H1 (cell line): Measurements from ENCODE around the gene WDFY4. TPM values are rescaled to one million over a fixed set of nuclear protein-coding genes. Genes with fewer than 3 reads are reported as not detected.
"Not testable (repeated sequence)": the region's sequence is repeated elsewhere in the genome, so short reads cannot be mapped to it uniquely, and the experiment has no call there.

Experiments
- CTCF ChIA-PET: fragments of 300-600 bp; sonication (Branson Sonifier 250); formaldehyde crosslinking; loops from one replicate; lab custom pipeline; 2021; ENCODE audit not compliant: partially characterized antibody; lab: Charles Lee
- POLR2A ChIA-PET: fragments of 300-600 bp; sonication (Branson Sonifier 250); formaldehyde crosslinking; loops from one replicate; lab custom pipeline; 2021; ENCODE audit warnings: inconsistent platforms; ENCODE audit not compliant: partially characterized antibody; lab: Charles Lee
- DNase-seq, 2 experiments: peaks; one replicate each; pipeline versions ENCODE4 v3.0.0 to v3.0.0-alpha.2; 2010 to 2022; ENCODE audit warnings: low spot score in 2 of 2, low read depth in 1 of 2, mixed read lengths in 1 of 2
- FAIRE-seq: peaks from 2 replicates; lab custom pipeline; 2011; peaks lifted over from hg19 to GRCh38; lab: Jason Lieb, UNC
- H2AFZ ChIP-seq: 2 replicates; pipeline ENCODE4 v1.8.1; 2012; ENCODE audit warnings: low read length, inconsistent platforms
- H2AK5ac ChIP-seq: 2 replicates; pipeline ENCODE4 v1.6.1; 2013; ENCODE audit warnings: low read depth, low read length
- H2BK120ac ChIP-seq: replicated peaks from 2 replicates; pipeline ENCODE3; 2013; ENCODE audit warnings: low read depth, low read length, inconsistent platforms
- H2BK12ac ChIP-seq: 2 replicates; pipeline ENCODE4 v1.6.1; 2013; ENCODE audit warnings: low read depth, low read length
- H2BK15ac ChIP-seq: 2 replicates; pipeline ENCODE4 v1.6.1; 2013; ENCODE audit warnings: low read length
- H2BK20ac ChIP-seq: 2 replicates; pipeline ENCODE4 v1.6.1; 2013; ENCODE audit warnings: low read length
- H2BK5ac ChIP-seq: 2 replicates; pipeline ENCODE4 v1.6.1; 2013; ENCODE audit warnings: low read depth, low read length
- H3K14ac ChIP-seq: 2 replicates; pipeline ENCODE4 v1.6.1; 2013; ENCODE audit warnings: inconsistent platforms; ENCODE audit not compliant: insufficient read length
- H3K18ac ChIP-seq: 2 replicates; pipeline ENCODE4 v1.6.1; 2013; ENCODE audit warnings: low read length; ENCODE audit errors: extremely low read depth
- H3K23ac ChIP-seq: 2 replicates; pipeline ENCODE4 v1.6.1; 2013; ENCODE audit warnings: inconsistent platforms; ENCODE audit not compliant: insufficient read length
- H3K23me2 ChIP-seq: 2 replicates; pipeline ENCODE4 v1.6.1; 2013; ENCODE audit warnings: low read depth, low read length
- H3K27ac ChIP-seq: 2 replicates; pipeline ENCODE4 v1.6.1; 2011; ENCODE audit warnings: low read depth, low read length, inconsistent platforms
- H3K27me3 ChIP-seq, 4 experiments: replicated peaks in 1 of 4; 1 replicate in 1 of 4; 2 replicates in 3 of 4; pipeline versions ENCODE4 v1.6.1 to v1.8.1; 2011 to 2013; ENCODE audit warnings: low read length in 3 of 4, mild to moderate bottlenecking in 3 of 4, inconsistent platforms in 2 of 4, mixed read lengths in 2 of 4, moderate library complexity in 1 of 4; ENCODE audit not compliant: control insufficient read depth in 3 of 4, insufficient read depth in 3 of 4; ENCODE audit errors: extremely low read depth in 1 of 4
- H3K36me3 ChIP-seq, 4 experiments: 2 replicates each; pipeline versions ENCODE4 v1.6.1 to v1.8.1; 2011 to 2013; ENCODE audit warnings: mild to moderate bottlenecking in 4 of 4, low read length in 3 of 4, moderate library complexity in 2 of 4, control low read depth in 1 of 4, inconsistent platforms in 1 of 4; ENCODE audit not compliant: insufficient read depth in 4 of 4, control insufficient read depth in 2 of 4
- H3K4ac ChIP-seq: replicated peaks from 2 replicates; pipeline ENCODE3; 2013; ENCODE audit warnings: low read length, low read depth, mixed read lengths, inconsistent platforms; ENCODE audit not compliant: insufficient read length
- H3K4me1 ChIP-seq, 4 experiments: replicated peaks in 1 of 4; 1 replicate in 1 of 4; 2 replicates in 3 of 4; pipeline versions ENCODE4 v1.6.1 to v1.8.1; 2011 to 2013; ENCODE audit warnings: low read length in 3 of 4, inconsistent platforms in 2 of 4, mixed read lengths in 1 of 4; ENCODE audit not compliant: insufficient read depth in 4 of 4, control insufficient read depth in 3 of 4
- H3K4me2 ChIP-seq, 2 experiments: 2 replicates each; pipeline versions ENCODE4 v1.6.1 to v1.8.1; 2011 to 2013; ENCODE audit warnings: low read depth in 2 of 2, low read length in 2 of 2, control low read depth in 1 of 2, inconsistent platforms in 1 of 2, mild to moderate bottlenecking in 1 of 2; ENCODE audit not compliant: insufficient read depth in 1 of 2
- H3K4me3 ChIP-seq, 4 experiments: fragments of 200-600, 300-600 bp in 1 of 4; sonication (generic), shearing (Covaris generic), sonication (Bioruptor Twin) in 1 of 4; 2 replicates each; pipeline versions ENCODE4 v1.5.1 to v1.8.1; 2011 to 2016; ENCODE audit warnings: low read length in 4 of 4, low read depth in 3 of 4, control low read depth in 2 of 4, inconsistent platforms in 2 of 4, mild to moderate bottlenecking in 2 of 4, mixed read lengths in 1 of 4, moderate library complexity in 1 of 4; ENCODE audit not compliant: insufficient read depth in 2 of 4; ENCODE audit errors: extremely low read depth in 1 of 4
- H3K56ac ChIP-seq: replicated peaks from 2 replicates; pipeline ENCODE3; 2013; ENCODE audit warnings: low read depth, mild to moderate bottlenecking, mixed read lengths, low read length, inconsistent platforms; ENCODE audit not compliant: insufficient read length
- H3K79me1 ChIP-seq: 2 replicates; pipeline ENCODE4 v1.6.1; 2013; ENCODE audit warnings: low read depth, low read length, control low read depth
- H3K79me2 ChIP-seq, 2 experiments: 2 replicates each; pipeline versions ENCODE4 v1.6.1 to v1.8.1; 2012 to 2013; ENCODE audit warnings: low read length in 2 of 2, mild to moderate bottlenecking in 2 of 2, inconsistent platforms in 1 of 2; ENCODE audit not compliant: insufficient read depth in 2 of 2, control insufficient read depth in 1 of 2
- H3K9ac ChIP-seq, 4 experiments: replicated peaks in 1 of 4; 1 replicate in 1 of 4; 2 replicates in 3 of 4; pipeline versions ENCODE4 v1.6.1 to v1.8.1; 2011 to 2013; ENCODE audit warnings: low read depth in 3 of 4, low read length in 3 of 4, control low read depth in 2 of 4, mild to moderate bottlenecking in 2 of 4, moderate library complexity in 2 of 4, inconsistent platforms in 1 of 4; ENCODE audit errors: extremely low read depth in 1 of 4
- H3K9me3 ChIP-seq, 2 experiments: 2 replicates each; pipeline versions ENCODE4 v1.6.1 to v1.8.1; 2012 to 2013; ENCODE audit warnings: mild to moderate bottlenecking in 2 of 2, moderate library complexity in 2 of 2, control low read depth in 1 of 2, inconsistent platforms in 1 of 2, low read depth in 1 of 2, low read length in 1 of 2, mixed read lengths in 1 of 2; ENCODE audit not compliant: insufficient read depth in 2 of 2
- H4K20me1 ChIP-seq, 2 experiments: replicated peaks in 1 of 2; 2 replicates each; pipeline versions ENCODE3 to v1.8.1; 2011 to 2013; ENCODE audit warnings: inconsistent platforms in 2 of 2, low read length in 2 of 2, mild to moderate bottlenecking in 1 of 2; ENCODE audit not compliant: insufficient read depth in 2 of 2, control insufficient read depth in 1 of 2
- H4K5ac ChIP-seq: 2 replicates; pipeline ENCODE4 v1.6.1; 2013; ENCODE audit warnings: low read length, low read depth, mixed read lengths, inconsistent platforms; ENCODE audit not compliant: insufficient read length
- H4K8ac ChIP-seq: 2 replicates; pipeline ENCODE4 v1.8.0; 2013; ENCODE audit warnings: mild to moderate bottlenecking, moderate library complexity, low read length, inconsistent platforms; ENCODE audit not compliant: insufficient read depth; ENCODE audit errors: extremely low read depth
- H4K91ac ChIP-seq: replicated peaks from 2 replicates; pipeline ENCODE3; 2013; ENCODE audit warnings: low read length, mixed read lengths, inconsistent platforms; ENCODE audit not compliant: insufficient read length
- CEBPB ChIP-seq: IDR thresholded peaks from 2 replicates; pipeline ENCODE4 v1.6.1; 2012; ENCODE audit warnings: low read depth, low read length
- POLR2A ChIP-seq, 2 experiments: IDR thresholded peaks; 1 replicate in 1 of 2; 2 replicates in 1 of 2; pipeline ENCODE4 v1.6.1; 2011; ENCODE audit warnings: low read depth in 2 of 2, low read length in 2 of 2, mild to moderate bottlenecking in 2 of 2; ENCODE audit errors: control extremely low read depth in 1 of 2
- SP4 ChIP-seq: IDR thresholded peaks from 2 replicates; pipeline ENCODE4 v1.6.1; 2012; ENCODE audit warnings: low read length, inconsistent platforms
- WGBS, 2 experiments: shearing (Covaris generic) in 1 of 2; methylation state at CpG; one replicate each; pipeline versions ENCODE4 v1.1.6 to v1.1.7; 2013 to 2015; ENCODE audit warnings: low lambda C conversion rate in 2 of 2, mixed read lengths in 2 of 2, inconsistent platforms in 1 of 2, low coverage in 1 of 2, missing lambda C conversion rate in 1 of 2; ENCODE audit not compliant: insufficient replicate concordance in 2 of 2, insufficient coverage in 1 of 2, insufficient read length in 1 of 2; ENCODE audit errors: extremely low coverage in 1 of 2, missing lambda C conversion rate in 1 of 2; 5-methylcytosine and 5-hydroxymethylcytosine counted together
- polyA plus RNA-seq, 7 experiments: library from polyadenylated mRNA; depleted of rRNA in 3 of 7; stranded (reverse) in 5 of 7; unstranded in 2 of 7; fragments of >200 nt in 5 of 7; fragments of 200-250 nt in 2 of 7; gene quantifications; 1 replicate in 5 of 7; 2 replicates in 1 of 7; 4 replicates in 1 of 7; pipeline versions ENCODE4 v1.2.1 to v1.2.3, GENCODE V29; 2011 to 2013; ENCODE audit warnings: missing spikeins in 2 of 7, mixed read lengths in 2 of 7
- total RNA-seq: library from RNA; stranded (reverse); fragmentation: NEBNext Ultra II Directional; extraction: Animal tissue kit (Norgen Biotek cat#: 25700); gene quantifications from 2 replicates; pipeline ENCODE4 v1.2.1, GENCODE V29; 2021

Gene WDFY4
- total and polyA plus RNA-seq, 2 of the 8 experiments (the other 6 are each of a cell fraction or from before 2014, with no cell fraction given) = not detected

DNA sequence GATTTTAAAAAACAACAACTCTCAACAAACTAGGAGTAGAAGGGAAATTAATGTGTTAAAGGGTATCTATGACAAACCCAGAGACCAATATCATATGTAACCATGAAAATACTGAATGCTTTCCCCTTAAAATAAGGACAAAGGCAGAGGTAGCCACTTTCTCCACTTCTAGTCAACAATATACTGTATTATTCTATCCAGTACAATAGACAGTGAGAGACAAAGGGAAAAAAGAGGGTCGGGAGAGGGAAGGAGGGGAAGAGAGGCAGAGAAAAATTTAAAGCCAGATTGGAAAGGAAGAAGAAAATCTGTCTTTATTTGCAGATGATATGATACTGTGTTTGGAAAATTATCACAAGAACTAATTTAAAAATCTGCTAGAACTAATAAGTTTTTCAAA is 39.1 kb upstream of the WDFY4 start (continued):
- TF ChIP-seq POLR2A (IDR thresholded peaks at IDR 0.05; ENCODE audit: control extremely low read depth in 1 of 2, low read depth in 2 of 2, low read length in 2 of 2) (no peak), CEBPB (no peak), SP4 (no peak)

DNA sequence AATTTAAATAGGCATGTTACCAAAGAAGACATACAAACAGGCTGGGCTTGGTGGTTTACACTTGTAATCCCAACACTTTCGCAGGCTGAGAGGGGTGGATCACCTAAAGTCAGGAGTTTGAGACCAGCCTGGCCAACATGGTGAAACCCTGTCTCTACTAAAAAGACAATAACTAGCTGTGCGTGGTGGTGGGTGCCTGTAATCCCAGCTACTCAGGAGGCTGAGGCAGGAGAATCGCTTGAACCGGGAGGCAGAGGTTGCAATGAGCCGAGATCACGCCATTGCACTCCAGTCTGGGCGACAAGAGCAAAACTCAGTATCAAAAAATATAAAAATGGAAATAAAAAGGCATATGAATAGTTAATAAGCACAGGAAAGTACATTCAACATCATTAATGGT is 37.6 kb upstream of the WDFY4 start:
- CTCF ChIA-PET = interaction anchor here (0.9 to 4.1 kb wide), 4 partner anchors 10 to 96 kb away, joined by 3 to 16 read pairs (median 9); no protein-coding TSS in a partner anchor
- WGBS, 2 experiments = 97% methylated on average over 7 of the region's 7 CpGs; no CpG with 5 or more reads in 1 of the 2 experiments
- FAIRE-seq = not testable (repeated sequence)

More for the DNA sequence above, 37.6 kb upstream of the WDFY4 start:
- H3K18ac ChIP-seq, H2BK15ac ChIP-seq, H3K4me1 ChIP-seq, H4K20me1 ChIP-seq, H3K9me3 ChIP-seq, H2AFZ ChIP-seq, H3K79me1 ChIP-seq, H3K27me3 ChIP-seq, H4K8ac ChIP-seq, H4K91ac ChIP-seq, H2AK5ac ChIP-seq, H3K36me3 ChIP-seq, H2BK120ac ChIP-seq, H2BK5ac ChIP-seq, H3K23ac ChIP-seq, H2BK12ac ChIP-seq, H3K56ac ChIP-seq, H3K14ac ChIP-seq, H3K27ac ChIP-seq, H4K5ac ChIP-seq, H2BK20ac ChIP-seq, H3K4me2 ChIP-seq, H3K23me2 ChIP-seq, H3K9ac ChIP-seq, DNase-seq, H3K4ac ChIP-seq, H3K79me2 ChIP-seq, POLR2A ChIA-PET, H3K4me3 ChIP-seq: not testable (repeated sequence)
